ENCODE measurements around the gene TNNI3.

TNNI3 gene

GRCh38 chr19:55147545-55148251 is 9.8 kb downstream of the TNNI3 start:
- DNase-seq (ENCODE audit: low read depth), result no peak

GRCh38 chr19:55146705-55147273 is 10.7 kb downstream of the TNNI3 start:
- no peak for DNase-seq (ENCODE audit: low read depth)

- no peak for DNase-seq (ENCODE audit: low read depth)
These were observed 11.3 kb downstream of the TNNI3 start for GRCh38 chr19:55146078-55146704.

- no peak for DNase-seq (ENCODE audit: low read depth)
These were observed 12.3 kb downstream of the TNNI3 start for GRCh38 chr19:55145232-55145631.

GRCh38 chr19:55141696-55142095 is 15.8 kb downstream of the TNNI3 start:
- DNase-seq (ENCODE audit: low read depth), result no peak

GRCh38 chr19:55137915-55138314 is 19.6 kb downstream of the TNNI3 start:
- no peak for DNase-seq (ENCODE audit: low read depth)

GRCh38 chr19:55136399-55137102 is 21.0 kb downstream of the TNNI3 start:
- DNase-seq (ENCODE audit: low read depth), result no peak

GRCh38 chr19:55134736-55135135 is 22.8 kb downstream of the TNNI3 start:
- DNase-seq (ENCODE audit: low read depth), result no peak

GRCh38 chr19:55133639-55134444 is 23.7 kb downstream of the TNNI3 start:
- no peak for DNase-seq (ENCODE audit: low read depth)

GRCh38 chr19:55132453-55133129 is 24.9 kb downstream of the TNNI3 start:
- DNase-seq (ENCODE audit: low read depth), result no peak

GRCh38 chr19:55131421-55131820 is 26.1 kb downstream of the TNNI3 start:
- DNase-seq (ENCODE audit: low read depth), result no peak

GRCh38 chr19:55119053-55119452 is 38.5 kb downstream of the TNNI3 start:
- DNase-seq (ENCODE audit: low read depth), result no peak

GRCh38 chr19:55118401-55118991 is 39.0 kb downstream of the TNNI3 start:
- no peak for DNase-seq (ENCODE audit: low read depth)

- DNase-seq (ENCODE audit: low read depth), result peak; percentile 94
These were observed 39.7 kb downstream of the TNNI3 start for GRCh38 chr19:55117663-55118391.

- DNase-seq (ENCODE audit: low read depth), result no peak
These were observed 40.5 kb downstream of the TNNI3 start, which contains the start of gene PPP1R12C for GRCh38 chr19:55116859-55117662. Gene PPP1R12C (minus strand): TSS chr19:55117637. CDS start chr19:55117543, 94 bp downstream.

- peak; percentile 21 for DNase-seq (ENCODE audit: low read depth)
These were observed 41.2 kb downstream of the TNNI3 start for GRCh38 chr19:55116232-55116858.

GRCh38 chr19:55115446-55116065 is 42.0 kb downstream of the TNNI3 start:
- DNase-seq (ENCODE audit: low read depth), result no peak

GRCh38 chr19:55114566-55115145 is 42.9 kb downstream of the TNNI3 start:
- DNase-seq (ENCODE audit: low read depth), result no peak
